OCI-LY7 (cell line): ENCODE measurements around the gene KCNA3. TPM values are rescaled to one million over a fixed set of nuclear protein-coding genes. Genes with fewer than 3 reads are reported as not detected.

Experiments
- Bru-seq: library from RNA; stranded (reverse); fragments of 400-500 nt; gene quantifications from one replicate; lab custom pipeline; 2021; lab: Mats Ljungman, UMichigan
- BruChase-seq, 2 experiments: library from RNA; stranded (reverse); fragments of 400-500 nt; gene quantifications; one replicate each; lab custom pipeline; 2021; lab: Mats Ljungman, UMichigan
- BruUV-seq: library from RNA; stranded (reverse); fragments of 400-500 nt; replicated peaks from 2 replicates; lab custom pipeline; 2021; lab: Mats Ljungman, UMichigan
- CTCF ChIA-PET: fragments of 300-600 bp; sonication (Branson Sonifier 250); formaldehyde crosslinking; loops from one replicate; lab custom pipeline; 2022; ENCODE audit warnings: antibody characterized with exemption; ENCODE audit not compliant: unreplicated experiment; lab: Charles Lee
- POLR2A ChIA-PET: fragments of 300-600 bp; sonication (Branson Sonifier 250); formaldehyde crosslinking; loops from one replicate; lab custom pipeline; 2022; ENCODE audit warnings: antibody characterized with exemption; lab: Charles Lee
- DNase-seq: peaks from one replicate; pipeline ENCODE4 v3.0.0-alpha.2; 2015; ENCODE audit warnings: low spot score
- H2AFZ ChIP-seq: fragments of 200-600 bp; sonication (generic), shearing (Covaris generic); 2 replicates; pipeline ENCODE4 v1.6.1; 2014; ENCODE audit warnings: mild to moderate bottlenecking, antibody characterized with exemption, low read length, moderate library complexity
- H3K27ac ChIP-seq: fragments of 200-600 bp; sonication (generic); 2 replicates; pipeline ENCODE4 v1.5.1; 2014; ENCODE audit warnings: mixed run types, low read depth, mild to moderate bottlenecking, moderate library complexity, low read length, inconsistent platforms; ENCODE audit not compliant: poor library complexity, severe bottlenecking
- H3K36me3 ChIP-seq: fragments of 200-600 bp; sonication (generic); 2 replicates; pipeline ENCODE4 v1.6.1; 2014; ENCODE audit warnings: mild to moderate bottlenecking, antibody characterized with exemption, low read length, moderate library complexity, mixed read lengths; ENCODE audit not compliant: insufficient read depth
- H3K4me1 ChIP-seq: fragments of 200-600 bp; sonication (generic); 2 replicates; pipeline ENCODE4 v1.5.1; 2014; ENCODE audit warnings: mild to moderate bottlenecking, low read length; ENCODE audit not compliant: insufficient read depth, poor library complexity, severe bottlenecking
- H3K4me2 ChIP-seq: fragments of 200-600 bp; sonication (generic); 2 replicates; pipeline ENCODE4 v1.6.1; 2014; ENCODE audit warnings: mild to moderate bottlenecking, low read length
- H3K4me3 ChIP-seq: fragments of 200-600 bp; sonication (generic); 2 replicates; pipeline ENCODE4 v1.5.1; 2014; ENCODE audit warnings: mild to moderate bottlenecking, low read depth, low read length; ENCODE audit not compliant: poor library complexity, severe bottlenecking
- H3K79me2 ChIP-seq: fragments of 200-600 bp; sonication (generic); 2 replicates; pipeline ENCODE4 v1.6.1; 2016; ENCODE audit warnings: low read depth, mild to moderate bottlenecking, low read length, moderate library complexity, mixed read lengths; ENCODE audit not compliant: insufficient read depth
- H3K9me2 ChIP-seq: fragments of 200-600 bp; sonication (generic); 2 replicates; pipeline ENCODE4 v1.6.1; 2016; ENCODE audit warnings: mild to moderate bottlenecking, low read length, mixed read lengths; ENCODE audit not compliant: insufficient read depth
- H3K9me3 ChIP-seq: fragments of 200-600 bp; sonication (generic); 2 replicates; pipeline ENCODE4 v1.6.1; 2014; ENCODE audit warnings: mild to moderate bottlenecking, mixed run types, low read length, mixed read lengths
- H4K20me1 ChIP-seq: fragments of 200-600 bp; sonication (generic); 2 replicates; pipeline ENCODE4 v1.6.1; 2014; ENCODE audit warnings: mild to moderate bottlenecking, antibody characterized with exemption, low read length, moderate library complexity, mixed read lengths; ENCODE audit not compliant: insufficient read depth
- EZH2phosphoT487 ChIP-seq: fragments of 200-600 bp; sonication (generic); IDR thresholded peaks from 2 replicates; pipeline ENCODE4 v1.6.1; 2018; ENCODE audit warnings: low read depth, borderline replicate concordance, mild to moderate bottlenecking, mixed run types, antibody characterized with exemption, low read length, moderate library complexity, mixed read lengths
- intact Hi-C: fragments of 100-400 bp; cut with micrococcal nuclease; formaldehyde crosslinking; loops from one replicate; pipeline ENCODE4 v1.10.0; 2022; ENCODE audit not compliant: unreplicated experiment
- long read RNA-seq: library from polyadenylated mRNA; stranded (forward); transcript quantifications from one replicate; pipeline ENCODE4 v2.0.0, GENCODE V29; 2022
- total RNA-seq, 2 experiments: library from RNA; depleted of rRNA in 1 of 2; stranded (reverse); fragments of >200 nt in 1 of 2; shearing (Covaris generic) in 1 of 2; gene quantifications; 2 replicates each; pipeline ENCODE4 v1.2.3, GENCODE V29; 2014 to 2022
- TF ChIP-seq, protein P1 (sequence below): fragments of 200-600 bp; sonication (generic); conservative IDR thresholded peaks from 2 replicates; pipeline ENCODE4 v1.5.1; 2014; ENCODE audit warnings: mild to moderate bottlenecking, antibody characterized with exemption, low read length, moderate library complexity, mixed read lengths

KCNA3 gene
- 46.2 and 58.0 TPM in 2 replicates for total RNA-seq (2014; rRNA removed; shearing (Covaris generic))
- total RNA-seq (2022) = 43.6 and 54.5 TPM in 2 replicates
- Bru-seq, nascent RNA = percentile 86 among the genes with signal in this experiment
- percentile 87 among the genes with signal in this experiment for BruChase-seq, experiment 1, labeled RNA remaining after a 6-hour chase
- BruChase-seq, experiment 2, labeled RNA remaining after a 2-hour chase = percentile 96 among the genes with signal in this experiment
- long read RNA-seq, transcript KCNA3-201 (1 exons, 2,569 nt) = major isoform, 20 of 45 reads
- long read RNA-seq, partial matches to known transcripts = 2 of 45 reads
- long read RNA-seq, other reads (novel, unspliced or antisense) = 23 of 45 reads

DNA sequence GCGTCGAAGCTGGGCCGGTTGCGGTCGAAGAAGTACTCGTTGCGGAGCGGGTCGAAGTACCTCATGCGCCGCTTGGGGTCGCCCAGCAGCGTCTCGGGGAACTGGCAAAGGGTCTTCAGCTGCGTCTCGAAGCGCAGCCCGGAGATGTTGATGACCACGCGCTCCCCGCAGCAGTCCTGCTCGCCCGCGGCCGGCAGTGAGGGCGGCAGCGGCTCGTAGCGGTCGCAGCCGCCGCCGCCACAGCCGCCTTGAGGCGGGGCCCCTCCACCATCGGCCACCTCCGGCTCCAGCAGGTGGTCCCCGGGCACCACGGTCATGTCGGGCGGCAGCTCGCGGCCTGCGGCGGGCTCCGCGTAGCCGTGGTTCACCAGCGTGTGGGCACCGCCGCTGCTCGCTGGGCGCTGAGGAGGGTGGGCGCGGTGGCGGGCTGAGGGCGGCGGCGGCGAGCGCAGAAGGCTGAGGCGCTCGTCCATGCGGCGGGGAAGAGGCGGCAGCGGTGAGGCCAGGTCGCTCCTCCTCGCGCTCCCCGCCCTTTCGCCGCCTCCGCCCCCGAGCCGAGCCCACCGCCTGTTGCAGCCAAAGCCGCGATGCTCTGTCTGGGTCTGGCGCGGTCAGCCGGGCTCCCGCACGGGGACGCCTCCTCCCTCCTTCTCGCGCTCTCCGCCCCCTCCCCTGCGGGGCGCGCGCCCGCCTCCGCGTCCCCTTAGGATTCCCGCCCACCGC is at the start of gene KCNA3:
Gene KCNA3, minus strand, starts transcription at position 604 of the 723 bp plus-strand sequence. Its CDS starts 131 bp downstream, at position 473.
- Histone ChIP-seq H3K4me1 (peaks cover 29% of the 10 kb centered on the region), H3K4me3 (peak within 1 kb of the TSS; percentile 84), H3K27ac (peak within 1 kb of the TSS; percentile 97), H3K4me2 (peak within 1 kb of the TSS; percentile 90), H2AFZ (peak within 1 kb of the TSS; percentile 82), H4K20me1 (no peaks in the 10 kb centered on the region), H3K79me2 (peaks cover 44% of the 10 kb centered on the region), H3K9me2 (no peaks in the 10 kb centered on the region), H3K36me3 (no peaks in the 10 kb centered on the region; the same call in 1 of the 2 replicates), H3K9me3 (no peaks in the 10 kb centered on the region)
- POLR2A ChIA-PET = interaction anchor here (0.7 to 3.8 kb wide), 6 partner anchors 37 to 113 kb away, joined by 3 to 27 read pairs (median 4); no protein-coding TSS in a partner anchor
- peak; percentile 79 for DNase-seq
- TF ChIP-seq, protein P1, sequence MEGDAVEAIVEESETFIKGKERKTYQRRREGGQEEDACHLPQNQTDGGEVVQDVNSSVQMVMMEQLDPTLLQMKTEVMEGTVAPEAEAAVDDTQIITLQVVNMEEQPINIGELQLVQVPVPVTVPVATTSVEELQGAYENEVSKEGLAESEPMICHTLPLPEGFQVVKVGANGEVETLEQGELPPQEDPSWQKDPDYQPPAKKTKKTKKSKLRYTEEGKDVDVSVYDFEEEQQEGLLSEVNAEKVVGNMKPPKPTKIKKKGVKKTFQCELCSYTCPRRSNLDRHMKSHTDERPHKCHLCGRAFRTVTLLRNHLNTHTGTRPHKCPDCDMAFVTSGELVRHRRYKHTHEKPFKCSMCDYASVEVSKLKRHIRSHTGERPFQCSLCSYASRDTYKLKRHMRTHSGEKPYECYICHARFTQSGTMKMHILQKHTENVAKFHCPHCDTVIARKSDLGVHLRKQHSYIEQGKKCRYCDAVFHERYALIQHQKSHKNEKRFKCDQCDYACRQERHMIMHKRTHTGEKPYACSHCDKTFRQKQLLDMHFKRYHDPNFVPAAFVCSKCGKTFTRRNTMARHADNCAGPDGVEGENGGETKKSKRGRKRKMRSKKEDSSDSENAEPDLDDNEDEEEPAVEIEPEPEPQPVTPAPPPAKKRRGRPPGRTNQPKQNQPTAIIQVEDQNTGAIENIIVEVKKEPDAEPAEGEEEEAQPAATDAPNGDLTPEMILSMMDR = peak; percentile 69
- no peak for TF ChIP-seq EZH2phosphoT487
- intact Hi-C loops = loop anchor here (1.0 to 10.0 kb wide), 6 partner anchors 52 to 1247 kb away; partner anchors contain the start of gene PSMA5
- CTCF ChIA-PET = interaction anchor here (1.0 to 1.6 kb wide), 2 partner anchors 38 to 40 kb away, joined by 3 to 7 read pairs; no protein-coding TSS in a partner anchor
- no TSS peak for BruUV-seq

DNA sequence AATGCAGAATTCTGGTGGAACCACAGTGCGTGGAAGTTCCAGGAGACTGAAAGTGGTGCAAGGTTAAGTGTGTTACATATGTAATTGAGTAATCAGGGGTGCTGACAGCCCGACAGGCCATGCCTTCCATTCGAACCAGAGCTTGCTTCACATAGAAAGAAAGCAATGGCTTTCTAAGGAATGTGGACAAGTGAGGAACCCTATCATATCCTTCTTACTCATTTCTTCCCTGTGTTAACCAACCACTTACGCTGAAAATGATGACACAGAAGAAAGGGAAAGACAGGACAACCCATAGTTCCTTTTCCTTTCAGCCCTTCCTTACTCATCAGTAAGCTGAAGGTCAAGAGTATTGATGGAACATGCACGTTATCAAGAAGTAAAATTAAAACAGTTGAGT is 48.1 kb upstream of the KCNA3 start:
- BruUV-seq = no TSS peak
- Histone ChIP-seq H2AFZ (no peak overlapping the region), H3K4me3 (no peak overlapping the region), H3K9me2 (0 out of 2 replicates have a peak, but pooled peaks cover under 1% of the 10 kb centered on the region), H3K4me1 (peaks cover 26% of the 10 kb centered on the region), H3K27ac (no peak overlapping the region), H4K20me1 (no peaks in the 10 kb centered on the region), H3K9me3 (no peaks in the 10 kb centered on the region), H3K36me3 (no peaks in the 10 kb centered on the region), H3K4me2 (no peak overlapping the region), H3K79me2 (no peaks in the 10 kb centered on the region)
- no peak for DNase-seq
- TF ChIP-seq EZH2phosphoT487 = no peak
- TF ChIP-seq, protein P1 = no peak
- ChIA-PET POLR2A (interaction anchor here (0.6 kb wide), 1 partner anchor 15 kb away, joined by 3 read pairs; no protein-coding TSS in a partner anchor), CTCF (no interaction called here)
- intact Hi-C loops = no loop called here
